B cell (primary cell): ENCODE data around the gene PROC. TPM values are rescaled to one million over a fixed set of nuclear protein-coding genes. Genes with fewer than 3 reads are reported as not detected.

ENCODE experiments used
- ATAC-seq: fragments of 200-7000 bp; cut with Tn5 transposase; one replicate; pipeline ENCODE4 v1.10.0; 2021; ENCODE audit warnings: low read depth, mild to moderate bottlenecking, moderate number of reproducible peaks, moderate library complexity
- CTCF ChIA-PET: fragments of 350-600 bp; sonication (Branson Sonifier 250); formaldehyde crosslinking; loops from one replicate; lab custom pipeline; 2021; ENCODE audit warnings: antibody characterized with exemption, inconsistent platforms; lab: Charles Lee
- POLR2A ChIA-PET: fragments of 350-600 bp; sonication (Branson Sonifier 250); formaldehyde crosslinking; loops from one replicate; lab custom pipeline; 2021; ENCODE audit warnings: antibody characterized with exemption; lab: Charles Lee
- DNase-seq: peaks from one replicate; pipeline ENCODE4 v3.0.0; 2013
- H2AFZ ChIP-seq: 2 replicates; pipeline ENCODE4 v1.6.1; 2012; ENCODE audit warnings: mild to moderate bottlenecking, low read depth, low read length; ENCODE audit not compliant: insufficient read depth, poor library complexity, severe bottlenecking
- H3K27ac ChIP-seq, 2 donors: 1 replicate in 1 of 2; 2 replicates in 1 of 2; pipeline ENCODE4 v1.5.1; 2012 to 2013; ENCODE audit warnings: low read length in 2 of 2, mild to moderate bottlenecking in 2 of 2, moderate library complexity in 1 of 2
- H3K27me3 ChIP-seq, 4 experiments: fragments of 200-600 bp in 1 of 4; sonication (generic) in 1 of 4; replicated peaks in 1 of 4; 1 replicate in 2 of 4; 2 replicates in 2 of 4; pipeline versions ENCODE4 v1.6.1 to v1.7.0; 2013 to 2016; ENCODE audit warnings: low read length in 3 of 4, mild to moderate bottlenecking in 2 of 4, mixed read lengths in 1 of 4, moderate library complexity in 1 of 4; ENCODE audit not compliant: insufficient read depth in 4 of 4, control insufficient read depth in 3 of 4; ENCODE audit errors: control extremely low read depth in 1 of 4
- H3K36me3 ChIP-seq, 2 experiments: replicated peaks in 1 of 2; 1 replicate in 1 of 2; 2 replicates in 1 of 2; pipeline versions ENCODE4 v1.6.1 to v1.7.1; 2013; ENCODE audit warnings: low read length in 1 of 2; ENCODE audit not compliant: insufficient read depth in 2 of 2, control insufficient read depth in 1 of 2; ENCODE audit errors: control extremely low read depth in 1 of 2, extremely low read depth in 1 of 2
- H3K4me1 ChIP-seq, 2 donors: fragments of 200-600 bp in 1 of 2; sonication (generic) in 1 of 2; 1 replicate in 1 of 2; 2 replicates in 1 of 2; pipeline versions ENCODE4 v1.5.1 to v1.6.1; 2013 to 2017; ENCODE audit warnings: low read length in 2 of 2; ENCODE audit not compliant: control insufficient read depth in 2 of 2, insufficient read depth in 2 of 2
- H3K4me2 ChIP-seq: replicated peaks from 2 replicates; pipeline ENCODE3; 2012; ENCODE audit warnings: mild to moderate bottlenecking, low read depth, low read length; ENCODE audit not compliant: poor library complexity, severe bottlenecking
- H3K4me3 ChIP-seq, 5 experiments: fragments of 200-600 bp in 1 of 5; sonication (generic) in 1 of 5; 1 replicate in 3 of 5; 2 replicates in 2 of 5; pipeline versions ENCODE4 v1.5.1 to v1.7.0; 2011 to 2016; ENCODE audit warnings: low read length in 4 of 5, mild to moderate bottlenecking in 4 of 5, low read depth in 2 of 5, control low read depth in 1 of 5, moderate library complexity in 1 of 5; ENCODE audit not compliant: insufficient read depth in 1 of 5; ENCODE audit errors: control extremely low read depth in 1 of 5, extremely low read depth in 1 of 5
- H3K79me2 ChIP-seq: fragments of 200-600 bp; sonication (generic); one replicate; pipeline ENCODE4 v1.6.0; 2016; ENCODE audit warnings: low read length; ENCODE audit not compliant: control insufficient read depth, insufficient read depth
- H3K9ac ChIP-seq: fragments of 200-600 bp; sonication (generic); 2 replicates; pipeline ENCODE4 v1.6.1; 2017; ENCODE audit warnings: mild to moderate bottlenecking, low read length, moderate library complexity
- H3K9me3 ChIP-seq, 3 donors: one replicate each; pipeline versions ENCODE4 v1.6.1 to v1.7.1; 2013; ENCODE audit warnings: low read length in 2 of 3; ENCODE audit not compliant: control insufficient read depth in 2 of 3, insufficient read depth in 1 of 3; ENCODE audit errors: control extremely low read depth in 1 of 3
- H4K20me1 ChIP-seq: 2 replicates; pipeline ENCODE4 v1.6.0; 2012; ENCODE audit warnings: mild to moderate bottlenecking, low read length; ENCODE audit not compliant: insufficient read depth, control insufficient read depth, poor library complexity, severe bottlenecking
- H3K27ac Mint-ChIP-seq: one replicate; pipeline ENCODE4 v1.8.0; 2021; ENCODE audit warnings: mixed read lengths
- H3K27me3 Mint-ChIP-seq: one replicate; pipeline ENCODE4 v1.8.0; 2021; ENCODE audit warnings: mixed read lengths
- H3K4me1 Mint-ChIP-seq: one replicate; pipeline ENCODE4 v1.8.0; 2021; ENCODE audit warnings: mixed read lengths
- H3K4me3 Mint-ChIP-seq: one replicate; pipeline ENCODE4 v1.8.0; 2021; ENCODE audit warnings: mixed read lengths
- H3K9me3 Mint-ChIP-seq: one replicate; pipeline ENCODE4 v1.8.0; 2022; ENCODE audit warnings: mixed read lengths; ENCODE audit not compliant: insufficient read depth
- EZH2 ChIP-seq: IDR thresholded peaks from 2 replicates; pipeline ENCODE4 v1.6.1; 2012; ENCODE audit warnings: borderline replicate concordance, low read depth, mild to moderate bottlenecking, moderate library complexity, low read length; ENCODE audit not compliant: insufficient read depth, poor library complexity, severe bottlenecking
- WGBS: methylation state at CpG from one replicate; pipeline ENCODE4 v1.1.5; 2013; ENCODE audit warnings: missing lambda C conversion rate; ENCODE audit not compliant: insufficient coverage; 5-methylcytosine and 5-hydroxymethylcytosine counted together
- intact Hi-C: fragments of 100-400 bp; cut with micrococcal nuclease; formaldehyde crosslinking; loops from one replicate; pipeline ENCODE4 v1.10.0; 2022
- polyA plus RNA-seq: library from polyadenylated mRNA; depleted of rRNA; stranded (reverse); fragments of >200 nt; gene quantifications from 2 replicates; pipeline ENCODE4 v1.2.3, GENCODE V29; 2012
- total RNA-seq, 2 donors: library from RNA; stranded (reverse); fragments of 120-200 nt in 1 of 2; gene quantifications; 1 replicate in 1 of 2; 2 replicates in 1 of 2; pipeline versions ENCODE4 v1.2.3 to v1.2.4, GENCODE V29; 2013 to 2022
- TF ChIP-seq, protein P1 (sequence below): fragments of 200-600 bp; IDR thresholded peaks from one replicate; pipeline ENCODE4 v1.8.0; 2022; ENCODE audit warnings: antibody characterized with exemption, mild to moderate bottlenecking

The PROC gene
- total and polyA plus RNA-seq, 2 donors (not counting 1 experiment from before 2014, with no cell fraction given) = 0.40 TPM; not detected in 1

DNA sequence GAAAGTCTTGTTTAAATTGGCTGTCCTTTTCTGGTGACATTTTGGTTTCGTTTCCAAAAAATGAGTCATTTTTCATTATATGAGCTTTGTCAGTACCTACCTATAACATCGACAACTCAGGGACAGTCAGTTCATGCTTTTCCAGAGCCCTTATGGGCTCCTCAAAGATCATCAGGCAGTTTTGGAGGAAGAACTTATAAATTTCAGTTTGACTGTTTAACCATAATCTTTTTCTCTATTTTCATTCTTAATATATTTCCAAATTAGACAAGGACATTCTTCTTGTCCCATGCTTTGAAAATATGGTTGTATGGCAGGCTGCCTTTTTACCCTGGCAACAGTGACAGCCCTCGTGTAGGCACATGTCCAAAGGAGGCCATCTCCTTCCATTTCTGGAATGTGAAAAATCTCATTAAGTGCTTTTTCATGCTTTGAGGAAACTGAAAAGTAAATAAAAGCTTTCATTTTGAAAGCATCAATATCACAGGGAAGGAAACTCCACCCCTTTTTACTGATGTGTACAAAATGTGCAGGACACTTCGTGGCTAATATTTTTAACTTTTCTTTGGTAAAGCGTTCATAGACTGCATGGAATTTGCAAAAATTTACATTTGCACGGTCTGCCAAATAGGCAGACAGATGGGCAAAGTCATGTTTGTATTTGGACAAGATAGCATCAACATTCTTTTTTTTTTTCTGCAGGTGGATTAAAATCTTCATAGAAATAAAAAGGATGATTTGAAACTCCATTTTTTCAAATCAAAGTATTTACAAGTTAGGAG lies 7.2 kb upstream of the PROC start:
- peaks cover 27 to 42% of the 10 kb centered on the region in 2 donors for H3K4me1 ChIP-seq
- no peaks in the 10 kb centered on the region for H3K36me3 ChIP-seq
- H3K27me3 ChIP-seq = no peaks in the 10 kb centered on the region
- intact Hi-C loops = no loop called here
- no peak for TF ChIP-seq EZH2
- TF ChIP-seq, protein P1, sequence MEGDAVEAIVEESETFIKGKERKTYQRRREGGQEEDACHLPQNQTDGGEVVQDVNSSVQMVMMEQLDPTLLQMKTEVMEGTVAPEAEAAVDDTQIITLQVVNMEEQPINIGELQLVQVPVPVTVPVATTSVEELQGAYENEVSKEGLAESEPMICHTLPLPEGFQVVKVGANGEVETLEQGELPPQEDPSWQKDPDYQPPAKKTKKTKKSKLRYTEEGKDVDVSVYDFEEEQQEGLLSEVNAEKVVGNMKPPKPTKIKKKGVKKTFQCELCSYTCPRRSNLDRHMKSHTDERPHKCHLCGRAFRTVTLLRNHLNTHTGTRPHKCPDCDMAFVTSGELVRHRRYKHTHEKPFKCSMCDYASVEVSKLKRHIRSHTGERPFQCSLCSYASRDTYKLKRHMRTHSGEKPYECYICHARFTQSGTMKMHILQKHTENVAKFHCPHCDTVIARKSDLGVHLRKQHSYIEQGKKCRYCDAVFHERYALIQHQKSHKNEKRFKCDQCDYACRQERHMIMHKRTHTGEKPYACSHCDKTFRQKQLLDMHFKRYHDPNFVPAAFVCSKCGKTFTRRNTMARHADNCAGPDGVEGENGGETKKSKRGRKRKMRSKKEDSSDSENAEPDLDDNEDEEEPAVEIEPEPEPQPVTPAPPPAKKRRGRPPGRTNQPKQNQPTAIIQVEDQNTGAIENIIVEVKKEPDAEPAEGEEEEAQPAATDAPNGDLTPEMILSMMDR = no peak
- no peaks in the 10 kb centered on the region for H3K79me2 ChIP-seq
- H3K9ac ChIP-seq = peak overlapping the region; percentile 12
- WGBS = 80% methylated on average over 1 of the region's 6 CpGs
- Mint-ChIP-seq H3K4me3 (peak overlapping the region; percentile 44), H3K9me3 (no peaks in the 10 kb centered on the region), H3K27me3 (no peaks in the 10 kb centered on the region), H3K4me1 (peaks cover 49% of the 10 kb centered on the region), H3K27ac (peak overlapping the region; percentile 61)
- DNase-seq (no peak), ATAC-seq (no peak)
- ChIA-PET CTCF (interaction anchor here (0.7 to 1.5 kb wide), 6 partner anchors 9 to 68 kb away, joined by 3 to 7 read pairs (median 4); no protein-coding TSS in a partner anchor), POLR2A (interaction anchor here (0.7 to 1.7 kb wide), 3 partner anchors 21 to 24 kb away, joined by 4 to 5 read pairs (median 5); partner anchors contain the start of gene MAP3K2)
- no peak overlapping the region for H3K27ac ChIP-seq
- no peaks in the 10 kb centered on the region for H4K20me1 ChIP-seq
- H3K4me3 ChIP-seq = peak overlapping the region in 1 of 5 experiments; percentile 28
- peaks cover 0 to 1% (median 0%) of the 10 kb centered on the region in 3 donors for H3K9me3 ChIP-seq
- peak overlapping the region; percentile 43 for H2AFZ ChIP-seq
- H3K4me2 ChIP-seq = peak overlapping the region; percentile 38
